ENCODE data around the gene CREB5.

- TF ChIP-seq, protein P1, sequence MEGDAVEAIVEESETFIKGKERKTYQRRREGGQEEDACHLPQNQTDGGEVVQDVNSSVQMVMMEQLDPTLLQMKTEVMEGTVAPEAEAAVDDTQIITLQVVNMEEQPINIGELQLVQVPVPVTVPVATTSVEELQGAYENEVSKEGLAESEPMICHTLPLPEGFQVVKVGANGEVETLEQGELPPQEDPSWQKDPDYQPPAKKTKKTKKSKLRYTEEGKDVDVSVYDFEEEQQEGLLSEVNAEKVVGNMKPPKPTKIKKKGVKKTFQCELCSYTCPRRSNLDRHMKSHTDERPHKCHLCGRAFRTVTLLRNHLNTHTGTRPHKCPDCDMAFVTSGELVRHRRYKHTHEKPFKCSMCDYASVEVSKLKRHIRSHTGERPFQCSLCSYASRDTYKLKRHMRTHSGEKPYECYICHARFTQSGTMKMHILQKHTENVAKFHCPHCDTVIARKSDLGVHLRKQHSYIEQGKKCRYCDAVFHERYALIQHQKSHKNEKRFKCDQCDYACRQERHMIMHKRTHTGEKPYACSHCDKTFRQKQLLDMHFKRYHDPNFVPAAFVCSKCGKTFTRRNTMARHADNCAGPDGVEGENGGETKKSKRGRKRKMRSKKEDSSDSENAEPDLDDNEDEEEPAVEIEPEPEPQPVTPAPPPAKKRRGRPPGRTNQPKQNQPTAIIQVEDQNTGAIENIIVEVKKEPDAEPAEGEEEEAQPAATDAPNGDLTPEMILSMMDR (conservative IDR thresholded peaks at IDR 0.05; ENCODE audit: low read depth, low read length) = no peak
- TF ChIP-seq EZH2 (IDR thresholded peaks at IDR 0.05; ENCODE audit: low read length, unreplicated experiment) (no peak), EZH2phosphoT487 (IDR thresholded peaks at IDR 0.05; ENCODE audit: borderline replicate concordance, low read length) (no peak)
These were observed 158.6 kb downstream of the CREB5 start for GRCh38 chr7:28570970-28571288.

Data from PC-3 (cell line).